Gastrocnemius medialis (tissue), 4 donors: ENCODE measurements around the gene MOSPD3. TPM values are rescaled to one million over a fixed set of nuclear protein-coding genes. Genes with fewer than 3 reads are reported as not detected.

Source experiments
- ATAC-seq, 2 donors: fragments of 150-250 bp; one replicate each; pipeline ENCODE4 v1.9.1; 2016
- DNase-seq, 2 donors: peaks; one replicate each; pipeline ENCODE4 v3.0.0-alpha.2; 2019
- H3K27ac ChIP-seq, 4 donors: fragments of 200-600 bp; sonication (generic); 1 replicate in 1 of 4; 2 replicates in 3 of 4; pipeline ENCODE4 v1.5.1; 2016 to 2018; ENCODE audit warnings: mild to moderate bottlenecking in 2 of 4, moderate library complexity in 1 of 4
- H3K27me3 ChIP-seq, 3 donors: fragments of 200-600 bp; sonication (generic) in 2 of 3; 1 replicate in 1 of 3; 2 replicates in 2 of 3; pipeline versions ENCODE4 v1.5.1 to v1.6.0; 2016 to 2019; ENCODE audit warnings: mild to moderate bottlenecking in 1 of 3, moderate library complexity in 1 of 3
- H3K36me3 ChIP-seq, 2 donors: fragments of 200-600 bp; sonication (generic) in 1 of 2; one replicate each; pipeline ENCODE4 v1.5.1; 2017 to 2018
- H3K4me1 ChIP-seq, 2 donors: fragments of 200-600 bp; sonication (generic) in 1 of 2; one replicate each; pipeline ENCODE4 v1.5.1; 2016 to 2017; ENCODE audit warnings: mild to moderate bottlenecking in 2 of 2
- H3K4me3 ChIP-seq, 4 donors: fragments of 200-600 bp; sonication (generic) in 3 of 4; 1 replicate in 1 of 4; 2 replicates in 3 of 4; pipeline ENCODE4 v1.5.1; 2016 to 2019; ENCODE audit warnings: mild to moderate bottlenecking in 2 of 4
- H3K9me3 ChIP-seq, 3 donors: fragments of 200-600 bp; sonication (generic) in 2 of 3; 1 replicate in 1 of 3; 2 replicates in 2 of 3; pipeline ENCODE4 v1.5.1; 2016 to 2019
- POLR2A ChIP-seq, 2 donors: fragments of 450-650 bp; IDR thresholded peaks; one replicate each; pipeline ENCODE4 v1.6.1; 2017; ENCODE audit warnings: antibody characterized with exemption in 2 of 2, mild to moderate bottlenecking in 2 of 2, moderate library complexity in 2 of 2
- in situ Hi-C, 4 donors: fragments of 200-750 bp; cut with MboI; loops; one replicate each; pipeline versions ENCODE4 v1.15.0 to v1.8.0; 2017; ENCODE audit warnings: low sequenced_read_pairs in 4 of 4
- intact Hi-C: fragments of 100-400 bp; cut with DNase I; formaldehyde crosslinking; loops from one replicate; pipeline ENCODE4 v1.15.1; 2023; ENCODE audit warnings: low total_unique reads
- total RNA-seq, 4 donors: library from RNA; depleted of rRNA; stranded (reverse); fragments of >200 nt; gene quantifications; one replicate each; pipeline versions ENCODE4 v1.1.0 to v1.2.3, GENCODE V29; 2016
- TF ChIP-seq, protein P1 (sequence below), 5 experiments: fragments of 450-650 bp in 3 of 5; fragments of 200-600 bp in 2 of 5; sonication (generic) in 2 of 5; IDR thresholded peaks in 4 of 5; conservative IDR thresholded peaks in 1 of 5; 1 replicate in 4 of 5; 2 replicates in 1 of 5; pipeline ENCODE4 v1.5.1; 2016 to 2019; ENCODE audit warnings: antibody characterized with exemption in 5 of 5, mild to moderate bottlenecking in 3 of 5, moderate library complexity in 3 of 5

MOSPD3 gene
- total RNA-seq, 4 donors from 2014 or later = 3.5 to 9.1 (median 4.6) TPM

DNA sequence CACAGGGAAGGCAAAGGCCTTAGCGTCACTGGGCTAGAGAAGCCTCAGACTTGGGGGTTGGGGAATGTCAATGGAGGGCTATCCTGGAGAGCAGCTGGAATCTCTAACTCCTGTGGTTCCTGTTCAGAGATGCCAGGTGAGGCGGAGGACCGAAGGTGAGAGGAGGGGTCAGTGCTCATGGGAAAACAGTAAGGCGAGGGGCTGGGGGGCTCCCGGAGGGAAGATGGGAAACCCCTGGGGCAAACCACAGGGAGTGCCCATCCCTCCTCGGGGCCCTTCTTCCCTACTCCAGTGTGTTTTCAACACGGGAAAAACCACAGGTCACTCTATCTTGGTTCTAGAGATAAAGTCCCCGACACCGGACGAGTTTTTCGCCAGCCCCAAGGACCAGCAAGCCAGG is 29.7 kb upstream of the MOSPD3 start:
- intact Hi-C loops = no loop called here
- Histone ChIP-seq H3K36me3 (peaks cover 0 to 45% of the 10 kb centered on the region in 2 donors), H3K4me3 (no peak overlapping the region), H3K27me3 (no peaks in the 10 kb centered on the region), H3K9me3 (no peaks in the 10 kb centered on the region), H3K4me1 (peaks cover 11 to 30% of the 10 kb centered on the region in 2 donors), H3K27ac (peak overlapping the region in 2 of 4 donors; percentile 47 to 92)
- DNase-seq (no peak), ATAC-seq (no peak)
- TF ChIP-seq, protein P1, sequence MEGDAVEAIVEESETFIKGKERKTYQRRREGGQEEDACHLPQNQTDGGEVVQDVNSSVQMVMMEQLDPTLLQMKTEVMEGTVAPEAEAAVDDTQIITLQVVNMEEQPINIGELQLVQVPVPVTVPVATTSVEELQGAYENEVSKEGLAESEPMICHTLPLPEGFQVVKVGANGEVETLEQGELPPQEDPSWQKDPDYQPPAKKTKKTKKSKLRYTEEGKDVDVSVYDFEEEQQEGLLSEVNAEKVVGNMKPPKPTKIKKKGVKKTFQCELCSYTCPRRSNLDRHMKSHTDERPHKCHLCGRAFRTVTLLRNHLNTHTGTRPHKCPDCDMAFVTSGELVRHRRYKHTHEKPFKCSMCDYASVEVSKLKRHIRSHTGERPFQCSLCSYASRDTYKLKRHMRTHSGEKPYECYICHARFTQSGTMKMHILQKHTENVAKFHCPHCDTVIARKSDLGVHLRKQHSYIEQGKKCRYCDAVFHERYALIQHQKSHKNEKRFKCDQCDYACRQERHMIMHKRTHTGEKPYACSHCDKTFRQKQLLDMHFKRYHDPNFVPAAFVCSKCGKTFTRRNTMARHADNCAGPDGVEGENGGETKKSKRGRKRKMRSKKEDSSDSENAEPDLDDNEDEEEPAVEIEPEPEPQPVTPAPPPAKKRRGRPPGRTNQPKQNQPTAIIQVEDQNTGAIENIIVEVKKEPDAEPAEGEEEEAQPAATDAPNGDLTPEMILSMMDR (IDR thresholded peaks at IDR 0.05 in 4 of 5, conservative IDR thresholded peaks at IDR 0.05 in 1 of 5) = no peak
- no peak for TF ChIP-seq POLR2A (IDR thresholded peaks at IDR 0.05)
- in situ Hi-C loops = loop anchor here in 1 of 4 donors (10.0 to 25.0 kb wide), 2 partner anchors 112 to 280 kb away; partner anchors contain the start of genes GIGYF1, SLC12A9 and TRIP6

DNA sequence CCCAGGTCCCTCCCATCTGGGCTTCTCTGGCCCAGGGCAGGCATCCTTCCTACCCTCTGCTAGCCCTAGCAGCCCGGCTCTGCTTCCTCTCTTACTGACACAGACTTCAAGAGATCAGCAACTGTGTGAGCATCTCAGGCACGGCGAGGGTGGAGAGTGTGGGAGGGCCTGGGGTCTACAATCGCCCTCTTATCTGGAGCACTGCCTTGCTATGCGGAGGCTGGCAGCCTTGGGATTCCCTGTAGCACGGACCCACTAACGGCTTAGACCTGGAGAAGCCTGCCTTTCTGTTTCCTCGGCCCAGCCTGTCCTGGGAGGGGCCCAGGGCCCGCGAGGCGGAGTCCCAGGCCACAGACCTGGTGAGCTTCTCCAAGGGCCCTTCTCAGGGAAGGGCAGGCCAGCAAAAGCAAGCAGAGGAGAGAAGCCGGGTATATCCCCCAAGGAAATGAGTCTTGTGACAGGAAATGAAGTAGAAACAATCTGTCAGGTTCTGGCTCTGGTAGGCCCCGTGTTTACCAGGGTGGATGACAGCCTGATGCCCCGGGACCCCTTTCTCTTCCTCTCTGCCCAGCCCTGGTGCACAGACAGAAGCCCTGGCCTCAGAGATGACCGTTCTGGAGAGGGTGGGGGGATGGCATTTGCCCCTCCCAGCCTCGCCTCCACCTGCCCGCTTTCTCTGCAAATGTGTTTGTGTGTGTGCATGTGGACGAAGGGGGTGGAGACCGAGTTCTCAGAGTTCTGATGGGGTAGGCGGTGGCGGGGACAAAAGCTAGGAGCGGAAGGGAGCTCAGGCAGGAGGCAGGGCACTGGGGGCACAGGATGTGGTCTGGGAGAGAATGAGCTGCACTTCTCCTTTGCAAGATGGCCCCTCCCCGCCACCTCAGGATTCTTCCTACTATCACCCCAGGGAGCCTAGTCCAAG is 28.9 kb upstream of the MOSPD3 start:
- intact Hi-C loops = no loop called here
- peaks cover 11 to 30% of the 10 kb centered on the region in 2 donors for H3K4me1 ChIP-seq
- H3K27ac ChIP-seq = peak overlapping the region in 3 of 4 donors; percentile 92 to 97 (median 96)
- DNase-seq (peak; percentile 41 to 48), ATAC-seq (no peak)
- H3K36me3 ChIP-seq = peaks cover 0 to 38% of the 10 kb centered on the region in 2 donors
- peak overlapping the region in 3 of 4 donors; percentile 89 to 98 (median 97) for H3K4me3 ChIP-seq
- no peaks in the 10 kb centered on the region for H3K27me3 ChIP-seq
- no peaks in the 10 kb centered on the region for H3K9me3 ChIP-seq
- TF ChIP-seq, protein P1 (IDR thresholded peaks at IDR 0.05 in 4 of 5, conservative IDR thresholded peaks at IDR 0.05 in 1 of 5) = no peak
- in situ Hi-C loops = loop anchor here in 1 of 4 donors (10.0 to 25.0 kb wide), 2 partner anchors 111 to 279 kb away; partner anchors contain the start of genes GIGYF1, SLC12A9 and TRIP6

DNA sequence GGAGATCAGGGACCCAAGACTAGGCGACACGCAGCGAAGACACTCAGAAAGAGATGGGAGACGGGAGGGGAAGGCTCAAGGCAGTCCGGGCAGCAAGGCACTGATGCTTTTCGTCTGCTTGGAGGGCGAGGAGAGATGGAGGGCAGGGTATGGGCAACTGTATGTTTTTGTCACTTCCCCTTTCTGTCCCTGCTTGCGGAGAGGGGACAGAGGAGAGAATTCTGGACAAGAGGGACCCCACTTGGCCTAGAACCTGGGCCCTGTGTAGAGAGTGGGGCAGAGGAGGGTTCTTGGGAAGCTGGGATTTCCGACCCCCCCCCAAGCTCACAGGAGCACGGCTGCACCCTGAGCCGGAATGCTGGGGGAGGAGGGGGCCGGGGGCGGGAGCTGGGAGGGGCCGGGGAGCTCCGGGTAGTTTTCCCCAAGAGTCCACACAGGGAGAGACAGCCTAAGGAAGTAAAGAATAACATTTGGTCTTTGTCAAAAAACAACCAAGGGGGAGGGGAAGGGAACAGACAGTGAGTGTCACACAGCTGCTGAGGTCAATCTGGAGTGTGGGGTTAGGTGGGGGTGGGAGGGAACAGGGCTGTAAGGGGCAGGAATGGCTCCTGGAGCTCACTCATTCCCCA is 28.2 kb upstream of the MOSPD3 start:
- in situ Hi-C loops = loop anchor here in 1 of 4 donors (10.0 to 25.0 kb wide), 2 partner anchors 111 to 278 kb away; partner anchors contain the start of genes GIGYF1, SLC12A9 and TRIP6
- DNase-seq = no peak

More for the DNA sequence above, 28.2 kb upstream of the MOSPD3 start:
- no peaks in the 10 kb centered on the region for H3K27me3 ChIP-seq
- H3K9me3 ChIP-seq = no peaks in the 10 kb centered on the region
- peak overlapping the region; percentile 89 to 98 (median 96) for H3K4me3 ChIP-seq
- peaks cover 0 to 30% of the 10 kb centered on the region in 2 donors for H3K36me3 ChIP-seq
- no peak for ATAC-seq
- TF ChIP-seq POLR2A (IDR thresholded peaks at IDR 0.05) = no peak
- TF ChIP-seq, protein P1 (IDR thresholded peaks at IDR 0.05 in 4 of 5, conservative IDR thresholded peaks at IDR 0.05 in 1 of 5) = no peak
- peak overlapping the region; percentile 92 to 97 (median 96) for H3K27ac ChIP-seq
- peaks cover 11 to 30% of the 10 kb centered on the region in 2 donors for H3K4me1 ChIP-seq
- intact Hi-C loops = no loop called here
